H1 (cell line): ENCODE results near the gene PPOX. TPM values are rescaled to one million over a fixed set of nuclear protein-coding genes. Genes with fewer than 3 reads are reported as not detected.
A peak's percentile ranks its signal among the peaks of the same experiment; 100 is the strongest.

Experiments used
- CTCF ChIA-PET: fragments of 300-600 bp; sonication (Branson Sonifier 250); formaldehyde crosslinking; loops from one replicate; lab custom pipeline; 2021; ENCODE audit not compliant: partially characterized antibody; lab: Charles Lee
- POLR2A ChIA-PET: fragments of 300-600 bp; sonication (Branson Sonifier 250); formaldehyde crosslinking; loops from one replicate; lab custom pipeline; 2021; ENCODE audit warnings: inconsistent platforms; ENCODE audit not compliant: partially characterized antibody; lab: Charles Lee
- DNase-seq, 2 experiments: peaks; one replicate each; pipeline versions ENCODE4 v3.0.0 to v3.0.0-alpha.2; 2010 to 2022; ENCODE audit warnings: low spot score in 2 of 2, low read depth in 1 of 2, mixed read lengths in 1 of 2
- FAIRE-seq: peaks from 2 replicates; lab custom pipeline; 2011; peaks lifted over from hg19 to GRCh38; lab: Jason Lieb, UNC
- H2AFZ ChIP-seq: 2 replicates; pipeline ENCODE4 v1.8.1; 2012; ENCODE audit warnings: low read length, inconsistent platforms
- H2AK5ac ChIP-seq: 2 replicates; pipeline ENCODE4 v1.6.1; 2013; ENCODE audit warnings: low read depth, low read length
- H2BK120ac ChIP-seq: replicated peaks from 2 replicates; pipeline ENCODE3; 2013; ENCODE audit warnings: low read depth, low read length, inconsistent platforms
- H2BK12ac ChIP-seq: 2 replicates; pipeline ENCODE4 v1.6.1; 2013; ENCODE audit warnings: low read depth, low read length
- H2BK15ac ChIP-seq: 2 replicates; pipeline ENCODE4 v1.6.1; 2013; ENCODE audit warnings: low read length
- H2BK20ac ChIP-seq: 2 replicates; pipeline ENCODE4 v1.6.1; 2013; ENCODE audit warnings: low read length
- H2BK5ac ChIP-seq: 2 replicates; pipeline ENCODE4 v1.6.1; 2013; ENCODE audit warnings: low read depth, low read length
- H3K14ac ChIP-seq: 2 replicates; pipeline ENCODE4 v1.6.1; 2013; ENCODE audit warnings: inconsistent platforms; ENCODE audit not compliant: insufficient read length
- H3K18ac ChIP-seq: 2 replicates; pipeline ENCODE4 v1.6.1; 2013; ENCODE audit warnings: low read length; ENCODE audit errors: extremely low read depth
- H3K23ac ChIP-seq: 2 replicates; pipeline ENCODE4 v1.6.1; 2013; ENCODE audit warnings: inconsistent platforms; ENCODE audit not compliant: insufficient read length
- H3K23me2 ChIP-seq: 2 replicates; pipeline ENCODE4 v1.6.1; 2013; ENCODE audit warnings: low read depth, low read length
- H3K27ac ChIP-seq: 2 replicates; pipeline ENCODE4 v1.6.1; 2011; ENCODE audit warnings: low read depth, low read length, inconsistent platforms
- H3K27me3 ChIP-seq, 4 experiments: replicated peaks in 1 of 4; 1 replicate in 1 of 4; 2 replicates in 3 of 4; pipeline versions ENCODE4 v1.6.1 to v1.8.1; 2011 to 2013; ENCODE audit warnings: low read length in 3 of 4, mild to moderate bottlenecking in 3 of 4, inconsistent platforms in 2 of 4, mixed read lengths in 2 of 4, moderate library complexity in 1 of 4; ENCODE audit not compliant: control insufficient read depth in 3 of 4, insufficient read depth in 3 of 4; ENCODE audit errors: extremely low read depth in 1 of 4
- H3K36me3 ChIP-seq, 4 experiments: 2 replicates each; pipeline versions ENCODE4 v1.6.1 to v1.8.1; 2011 to 2013; ENCODE audit warnings: mild to moderate bottlenecking in 4 of 4, low read length in 3 of 4, moderate library complexity in 2 of 4, control low read depth in 1 of 4, inconsistent platforms in 1 of 4; ENCODE audit not compliant: insufficient read depth in 4 of 4, control insufficient read depth in 2 of 4
- H3K4ac ChIP-seq: replicated peaks from 2 replicates; pipeline ENCODE3; 2013; ENCODE audit warnings: low read length, low read depth, mixed read lengths, inconsistent platforms; ENCODE audit not compliant: insufficient read length
- H3K4me1 ChIP-seq, 4 experiments: replicated peaks in 1 of 4; 1 replicate in 1 of 4; 2 replicates in 3 of 4; pipeline versions ENCODE4 v1.6.1 to v1.8.1; 2011 to 2013; ENCODE audit warnings: low read length in 3 of 4, inconsistent platforms in 2 of 4, mixed read lengths in 1 of 4; ENCODE audit not compliant: insufficient read depth in 4 of 4, control insufficient read depth in 3 of 4
- H3K4me2 ChIP-seq, 2 experiments: 2 replicates each; pipeline versions ENCODE4 v1.6.1 to v1.8.1; 2011 to 2013; ENCODE audit warnings: low read depth in 2 of 2, low read length in 2 of 2, control low read depth in 1 of 2, inconsistent platforms in 1 of 2, mild to moderate bottlenecking in 1 of 2; ENCODE audit not compliant: insufficient read depth in 1 of 2
- H3K4me3 ChIP-seq, 4 experiments: fragments of 200-600, 300-600 bp in 1 of 4; sonication (generic), shearing (Covaris generic), sonication (Bioruptor Twin) in 1 of 4; 2 replicates each; pipeline versions ENCODE4 v1.5.1 to v1.8.1; 2011 to 2016; ENCODE audit warnings: low read length in 4 of 4, low read depth in 3 of 4, control low read depth in 2 of 4, inconsistent platforms in 2 of 4, mild to moderate bottlenecking in 2 of 4, mixed read lengths in 1 of 4, moderate library complexity in 1 of 4; ENCODE audit not compliant: insufficient read depth in 2 of 4; ENCODE audit errors: extremely low read depth in 1 of 4
- H3K56ac ChIP-seq: replicated peaks from 2 replicates; pipeline ENCODE3; 2013; ENCODE audit warnings: low read depth, mild to moderate bottlenecking, mixed read lengths, low read length, inconsistent platforms; ENCODE audit not compliant: insufficient read length
- H3K79me1 ChIP-seq: 2 replicates; pipeline ENCODE4 v1.6.1; 2013; ENCODE audit warnings: low read depth, low read length, control low read depth
- H3K79me2 ChIP-seq, 2 experiments: 2 replicates each; pipeline versions ENCODE4 v1.6.1 to v1.8.1; 2012 to 2013; ENCODE audit warnings: low read length in 2 of 2, mild to moderate bottlenecking in 2 of 2, inconsistent platforms in 1 of 2; ENCODE audit not compliant: insufficient read depth in 2 of 2, control insufficient read depth in 1 of 2
- H3K9ac ChIP-seq, 4 experiments: replicated peaks in 1 of 4; 1 replicate in 1 of 4; 2 replicates in 3 of 4; pipeline versions ENCODE4 v1.6.1 to v1.8.1; 2011 to 2013; ENCODE audit warnings: low read depth in 3 of 4, low read length in 3 of 4, control low read depth in 2 of 4, mild to moderate bottlenecking in 2 of 4, moderate library complexity in 2 of 4, inconsistent platforms in 1 of 4; ENCODE audit errors: extremely low read depth in 1 of 4
- H3K9me3 ChIP-seq, 2 experiments: 2 replicates each; pipeline versions ENCODE4 v1.6.1 to v1.8.1; 2012 to 2013; ENCODE audit warnings: mild to moderate bottlenecking in 2 of 2, moderate library complexity in 2 of 2, control low read depth in 1 of 2, inconsistent platforms in 1 of 2, low read depth in 1 of 2, low read length in 1 of 2, mixed read lengths in 1 of 2; ENCODE audit not compliant: insufficient read depth in 2 of 2
- H4K20me1 ChIP-seq, 2 experiments: replicated peaks in 1 of 2; 2 replicates each; pipeline versions ENCODE3 to v1.8.1; 2011 to 2013; ENCODE audit warnings: inconsistent platforms in 2 of 2, low read length in 2 of 2, mild to moderate bottlenecking in 1 of 2; ENCODE audit not compliant: insufficient read depth in 2 of 2, control insufficient read depth in 1 of 2
- H4K5ac ChIP-seq: 2 replicates; pipeline ENCODE4 v1.6.1; 2013; ENCODE audit warnings: low read length, low read depth, mixed read lengths, inconsistent platforms; ENCODE audit not compliant: insufficient read length
- H4K8ac ChIP-seq: 2 replicates; pipeline ENCODE4 v1.8.0; 2013; ENCODE audit warnings: mild to moderate bottlenecking, moderate library complexity, low read length, inconsistent platforms; ENCODE audit not compliant: insufficient read depth; ENCODE audit errors: extremely low read depth
- H4K91ac ChIP-seq: replicated peaks from 2 replicates; pipeline ENCODE3; 2013; ENCODE audit warnings: low read length, mixed read lengths, inconsistent platforms; ENCODE audit not compliant: insufficient read length
- BRCA1 ChIP-seq: IDR thresholded peaks from 2 replicates; pipeline ENCODE4 v1.6.1; 2012; ENCODE audit warnings: low read depth, low read length, improper control_type of control experiment
- CBX5 ChIP-seq: fragments of 300-800, 300-1000 bp; sonication (generic); IDR thresholded peaks from 2 replicates; pipeline ENCODE4 v1.7.1; 2016; ENCODE audit warnings: antibody characterized with exemption, low read length, low read depth
- CBX8 ChIP-seq: fragments of 300-800, 300-1000 bp; sonication (generic); IDR thresholded peaks from 2 replicates; pipeline ENCODE4 v1.7.1; 2016; ENCODE audit warnings: low read depth, low read length, borderline replicate concordance
- EGR1 ChIP-seq: IDR thresholded peaks from 2 replicates; pipeline ENCODE4 v1.6.1; 2011; ENCODE audit warnings: low read depth, low read length, borderline replicate concordance
- FOSL1 ChIP-seq: IDR thresholded peaks from 2 replicates; pipeline ENCODE4 v1.6.1; 2011; ENCODE audit warnings: mild to moderate bottlenecking, low read depth, low read length, moderate library complexity; ENCODE audit not compliant: insufficient read depth
- JUN ChIP-seq: IDR thresholded peaks from 2 replicates; pipeline ENCODE4 v1.6.1; 2011; ENCODE audit warnings: low read depth, mild to moderate bottlenecking, improper control_type of control experiment, low read length
- JUND ChIP-seq: IDR thresholded peaks from 2 replicates; pipeline ENCODE4 v1.6.1; 2011; ENCODE audit warnings: mild to moderate bottlenecking, improper control_type of control experiment, low read length
- POLR2A ChIP-seq, 2 experiments: IDR thresholded peaks; 1 replicate in 1 of 2; 2 replicates in 1 of 2; pipeline ENCODE4 v1.6.1; 2011; ENCODE audit warnings: low read depth in 2 of 2, low read length in 2 of 2, mild to moderate bottlenecking in 2 of 2; ENCODE audit errors: control extremely low read depth in 1 of 2
- POU5F1 ChIP-seq: IDR thresholded peaks from 2 replicates; pipeline ENCODE4 v1.6.1; 2011; ENCODE audit warnings: low read depth, mild to moderate bottlenecking, low read length, moderate library complexity
- RXRA ChIP-seq: IDR thresholded peaks from 2 replicates; pipeline ENCODE4 v1.6.1; 2011; ENCODE audit warnings: low read depth, mild to moderate bottlenecking, low read length, moderate library complexity; ENCODE audit not compliant: insufficient read depth
- SIN3A ChIP-seq, 2 experiments: IDR thresholded peaks in 1 of 2; conservative IDR thresholded peaks in 1 of 2; 2 replicates each; pipeline ENCODE4 v1.6.1; 2011 to 2012; ENCODE audit warnings: low read length in 2 of 2, improper control_type of control experiment in 1 of 2, low read depth in 1 of 2, mild to moderate bottlenecking in 1 of 2
- SUZ12 ChIP-seq: fragments of 200-600 bp; sonication (generic); IDR thresholded peaks from 2 replicates; pipeline ENCODE4 v1.6.1; 2012; ENCODE audit warnings: mild to moderate bottlenecking, inconsistent platforms, low read length, moderate library complexity, mixed read lengths
- WGBS, 2 experiments: shearing (Covaris generic) in 1 of 2; methylation state at CpG; one replicate each; pipeline versions ENCODE4 v1.1.6 to v1.1.7; 2013 to 2015; ENCODE audit warnings: low lambda C conversion rate in 2 of 2, mixed read lengths in 2 of 2, inconsistent platforms in 1 of 2, low coverage in 1 of 2, missing lambda C conversion rate in 1 of 2; ENCODE audit not compliant: insufficient replicate concordance in 2 of 2, insufficient coverage in 1 of 2, insufficient read length in 1 of 2; ENCODE audit errors: extremely low coverage in 1 of 2, missing lambda C conversion rate in 1 of 2; 5-methylcytosine and 5-hydroxymethylcytosine counted together
- polyA plus RNA-seq, 7 experiments: library from polyadenylated mRNA; depleted of rRNA in 3 of 7; stranded (reverse) in 5 of 7; unstranded in 2 of 7; fragments of >200 nt in 5 of 7; fragments of 200-250 nt in 2 of 7; gene quantifications; 1 replicate in 5 of 7; 2 replicates in 1 of 7; 4 replicates in 1 of 7; pipeline versions ENCODE4 v1.2.1 to v1.2.3, GENCODE V29; 2011 to 2013; ENCODE audit warnings: missing spikeins in 2 of 7, mixed read lengths in 2 of 7
- total RNA-seq: library from RNA; stranded (reverse); fragmentation: NEBNext Ultra II Directional; extraction: Animal tissue kit (Norgen Biotek cat#: 25700); gene quantifications from 2 replicates; pipeline ENCODE4 v1.2.1, GENCODE V29; 2021

Gene PPOX
- total and polyA plus RNA-seq, 2 of the 8 experiments (the other 6 are each of a cell fraction or from before 2014, with no cell fraction given): 39.4 to 40.4 TPM

DNA sequence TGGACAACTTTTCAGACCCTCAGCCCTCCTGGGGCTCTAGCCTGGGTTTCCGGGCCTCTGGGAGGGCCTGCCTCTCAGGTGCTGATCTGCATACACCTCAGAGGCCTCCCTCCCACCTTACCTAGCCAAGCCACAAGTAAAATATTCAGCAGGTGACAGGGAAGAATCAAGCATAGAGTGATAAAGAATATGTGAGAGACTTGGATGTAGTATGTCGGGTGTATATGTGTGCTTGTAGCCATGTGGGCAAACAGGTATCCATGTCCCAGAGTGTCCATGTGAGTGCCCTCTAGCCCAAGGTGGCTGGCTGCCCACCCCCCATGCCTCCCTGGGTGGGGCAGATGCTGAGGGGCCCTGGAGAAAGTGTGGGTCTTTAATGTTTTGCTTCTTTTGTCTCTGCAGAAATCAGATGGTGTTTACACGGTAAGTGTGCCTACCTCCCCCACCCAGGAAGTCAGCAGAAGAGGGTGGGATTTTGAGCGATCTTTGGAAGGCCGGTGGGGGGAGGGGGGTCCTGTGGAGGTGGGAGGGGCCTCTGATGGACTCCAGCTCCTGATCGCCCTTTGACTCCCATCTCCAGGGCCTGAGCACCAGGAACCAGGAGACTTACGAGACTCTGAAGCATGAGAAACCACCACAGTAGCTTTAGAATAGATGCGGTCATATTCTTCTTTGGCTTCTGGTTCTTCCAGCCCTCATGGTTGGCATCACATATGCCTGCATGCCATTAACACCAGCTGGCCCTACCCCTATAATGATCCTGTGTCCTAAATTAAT is 52.3 kb downstream of the PPOX start:
- Histone ChIP-seq H2BK120ac (no peak overlapping the region), H3K4ac (no peak overlapping the region), H3K23ac (no peak overlapping the region), H3K9ac (no peak overlapping the region; a peak in 1 of 7 replicates), H2BK15ac (0 out of 2 replicates have a peak overlapping the region, but pooled peaks have one; percentile 61), H3K23me2 (no peaks in the 10 kb centered on the region), H3K18ac (no peak overlapping the region), H2AFZ (no peak overlapping the region), H2BK20ac (no peak overlapping the region), H3K27me3 (0 out of 7 replicates have a peak, but pooled peaks cover 0 to 2% (median 0%) of the 10 kb centered on the region in 4 experiments), H4K91ac (peak overlapping the region; percentile 56), H3K4me3 (no peak overlapping the region), H3K79me2 (no peaks in the 10 kb centered on the region), H3K36me3 (peaks cover 7 to 11% (median 9%) of the 10 kb centered on the region in 4 experiments; a peak in 7 of 8 replicates), H3K56ac (no peak overlapping the region), H4K5ac (no peak overlapping the region), H2AK5ac (no peak overlapping the region), H3K79me1 (no peaks in the 10 kb centered on the region), H3K4me1 (peaks cover 0 to 13% (median 0%) of the 10 kb centered on the region in 4 experiments; a peak in 3 of 7 replicates), H3K4me2 (peak overlapping the region in 1 of 2 experiments; percentile 8; a peak in 1 of 4 replicates), H2BK5ac (no peak overlapping the region; the same call in 1 of the 2 replicates), H2BK12ac (no peak overlapping the region), H3K14ac (no peak overlapping the region), H4K8ac (no peak overlapping the region), H4K20me1 (peaks cover 0 to 2% of the 10 kb centered on the region in 2 experiments), H3K9me3 (no peaks in the 10 kb centered on the region), H3K27ac (no peak overlapping the region)
- ChIA-PET CTCF (interaction anchor here (1.4 to 23.7 kb wide), 8 partner anchors 10 to 164 kb away, joined by 3 to 427 read pairs (median 46); partner anchors contain the start of genes ADAMTS4, NDUFS2 and TOMM40L), POLR2A (interaction anchor here (1.1 to 9.9 kb wide), 4 partner anchors 11 to 19 kb away, joined by 3 to 82 read pairs (median 4); partner anchors contain the start of genes ADAMTS4 and NDUFS2)
- 86% methylated on average over 7 of the region's 8 CpGs; no CpG with 5 or more reads in 1 of the 2 experiments for WGBS, 2 experiments
- FAIRE-seq: no peak
- DNase-seq: no peak
- TF ChIP-seq SIN3A (conservative IDR thresholded peaks at IDR 0.05 in 1 of 2, IDR thresholded peaks at IDR 0.05 in 1 of 2; ENCODE audit: low read depth in 1 of 2, low read length in 2 of 2) (no peak), POLR2A (IDR thresholded peaks at IDR 0.05; ENCODE audit: control extremely low read depth in 1 of 2, low read depth in 2 of 2, low read length in 2 of 2) (no peak), POU5F1 (no peak), JUN (no peak), EGR1 (no peak), CBX8 (no peak), RXRA (no peak), BRCA1 (no peak), CBX5 (no peak), FOSL1 (no peak), JUND (no peak), SUZ12 (no peak)
